SK-N-SH treated with all-trans-retinoic acid at 6 μM for 48 hours (cell line): ENCODE data around the gene THBS3.

ENCODE experiments used
- ATAC-seq: fragments of 200-7000 bp; cut with Tn5 transposase; 3 replicates; pipeline ENCODE4 v1.9.1; 2020; ENCODE audit warnings: mild to moderate bottlenecking, moderate library complexity
- ARNTL ChIP-seq: fragments of 450-650 bp; formaldehyde crosslinking; IDR thresholded peaks from 2 replicates; pipeline ENCODE4 v1.5.0; 2020; ENCODE audit warnings: low read depth, mild to moderate bottlenecking, moderate library complexity, borderline replicate concordance
- BACH2 ChIP-seq: fragments of 250-450 bp; sonication (Bioruptor Pico); IDR thresholded peaks from 2 replicates; pipeline ENCODE4 v1.9.0; 2021; ENCODE audit warnings: mild to moderate bottlenecking, borderline replicate concordance
- CSDC2 ChIP-seq: fragments of 250-450 bp; sonication (Bioruptor Pico); IDR thresholded peaks from 2 replicates; pipeline ENCODE4 v1.5.0; 2020; ENCODE audit warnings: mild to moderate bottlenecking, moderate library complexity
- ESRRG ChIP-seq: fragments of 250-450 bp; sonication (Bioruptor Pico); IDR thresholded peaks from 2 replicates; pipeline ENCODE4 v1.6.1; 2021; ENCODE audit warnings: mild to moderate bottlenecking
- GLIS3 ChIP-seq: fragments of 250-450 bp; sonication (Bioruptor Pico); IDR thresholded peaks from 2 replicates; pipeline ENCODE4 v1.5.0; 2020; ENCODE audit warnings: mild to moderate bottlenecking, moderate library complexity
- ISL1 ChIP-seq: fragments of 250-450 bp; sonication (Bioruptor Pico); IDR thresholded peaks from 2 replicates; pipeline ENCODE4 v2.1.2; 2022; ENCODE audit warnings: mild to moderate bottlenecking, moderate library complexity
- OSR1 ChIP-seq: fragments of 250-450 bp; sonication (Bioruptor Pico); IDR thresholded peaks from 2 replicates; pipeline ENCODE4 v1.8.0; 2022; ENCODE audit warnings: moderate library complexity, mild to moderate bottlenecking, inconsistent platforms
- PPARA ChIP-seq: fragments of 250-450 bp; sonication (Bioruptor Pico); IDR thresholded peaks from 2 replicates; pipeline ENCODE4 v1.5.0; 2020; ENCODE audit warnings: mild to moderate bottlenecking, borderline replicate concordance
- RARB ChIP-seq: fragments of 250-450 bp; sonication (Bioruptor Pico); IDR thresholded peaks from 2 replicates; pipeline ENCODE4 v1.8.0; 2021; ENCODE audit warnings: mild to moderate bottlenecking, moderate library complexity
- SNAI2 ChIP-seq: fragments of 250-450 bp; sonication (Bioruptor Pico); IDR thresholded peaks from 2 replicates; pipeline ENCODE4 v1.5.0; 2020; ENCODE audit warnings: mild to moderate bottlenecking, moderate library complexity
- TCF4 ChIP-seq: fragments of 250-450 bp; sonication (Bioruptor Pico); IDR thresholded peaks from 2 replicates; pipeline ENCODE4 v1.8.0; 2021; ENCODE audit warnings: mild to moderate bottlenecking, moderate library complexity, borderline replicate concordance
- ZC3H10 ChIP-seq: fragments of 250-450 bp; sonication (Bioruptor Pico); IDR thresholded peaks from 2 replicates; pipeline ENCODE4 v1.5.1; 2021; ENCODE audit warnings: mild to moderate bottlenecking, moderate library complexity
- ZFP30 ChIP-seq: fragments of 450-650 bp; formaldehyde crosslinking; IDR thresholded peaks from 2 replicates; pipeline ENCODE4 v1.5.0; 2022; ENCODE audit warnings: mild to moderate bottlenecking, moderate library complexity
- ZNF565 ChIP-seq: fragments of 450-650 bp; formaldehyde crosslinking; conservative IDR thresholded peaks from 2 replicates; pipeline ENCODE4 v1.5.0; 2020; ENCODE audit warnings: low read depth, mild to moderate bottlenecking, moderate library complexity
- ZNF70 ChIP-seq: fragments of 450-650 bp; formaldehyde crosslinking; IDR thresholded peaks from 2 replicates; pipeline ENCODE4 v1.5.0; 2020; ENCODE audit warnings: mild to moderate bottlenecking, moderate library complexity
- ZNF8 ChIP-seq: fragments of 450-650 bp; formaldehyde crosslinking; IDR thresholded peaks from 2 replicates; pipeline ENCODE4 v1.5.0; 2020; ENCODE audit warnings: mild to moderate bottlenecking, moderate library complexity
- TF ChIP-seq, protein P1 (sequence below): fragments of 250-450 bp; sonication (Bioruptor Pico); IDR thresholded peaks from 2 replicates; pipeline ENCODE4 v1.5.0; 2020; ENCODE audit warnings: mild to moderate bottlenecking, moderate library complexity
- TF ChIP-seq, protein P2 (sequence below): fragments of 250-450 bp; sonication (Bioruptor Pico); IDR thresholded peaks from 2 replicates; pipeline ENCODE4 v1.8.0; 2021; ENCODE audit warnings: low read depth, mild to moderate bottlenecking, moderate library complexity, borderline replicate concordance
- TF ChIP-seq, protein P3 (sequence below): fragments of 250-450 bp; sonication (Bioruptor Pico); IDR thresholded peaks from 2 replicates; pipeline ENCODE4 v1.5.1; 2020; ENCODE audit warnings: low read depth, mild to moderate bottlenecking, moderate library complexity
- TF ChIP-seq, protein P4 (sequence below): fragments of 250-450 bp; sonication (Bioruptor Pico); IDR thresholded peaks from 2 replicates; pipeline ENCODE4 v1.5.1; 2021; ENCODE audit warnings: mild to moderate bottlenecking, moderate library complexity
- TF ChIP-seq, protein P5 (sequence below): fragments of 250-450 bp; sonication (Bioruptor Pico); IDR thresholded peaks from 2 replicates; pipeline ENCODE4 v1.8.0; 2020; ENCODE audit warnings: mild to moderate bottlenecking, moderate library complexity, borderline replicate concordance

Gene THBS3

DNA sequence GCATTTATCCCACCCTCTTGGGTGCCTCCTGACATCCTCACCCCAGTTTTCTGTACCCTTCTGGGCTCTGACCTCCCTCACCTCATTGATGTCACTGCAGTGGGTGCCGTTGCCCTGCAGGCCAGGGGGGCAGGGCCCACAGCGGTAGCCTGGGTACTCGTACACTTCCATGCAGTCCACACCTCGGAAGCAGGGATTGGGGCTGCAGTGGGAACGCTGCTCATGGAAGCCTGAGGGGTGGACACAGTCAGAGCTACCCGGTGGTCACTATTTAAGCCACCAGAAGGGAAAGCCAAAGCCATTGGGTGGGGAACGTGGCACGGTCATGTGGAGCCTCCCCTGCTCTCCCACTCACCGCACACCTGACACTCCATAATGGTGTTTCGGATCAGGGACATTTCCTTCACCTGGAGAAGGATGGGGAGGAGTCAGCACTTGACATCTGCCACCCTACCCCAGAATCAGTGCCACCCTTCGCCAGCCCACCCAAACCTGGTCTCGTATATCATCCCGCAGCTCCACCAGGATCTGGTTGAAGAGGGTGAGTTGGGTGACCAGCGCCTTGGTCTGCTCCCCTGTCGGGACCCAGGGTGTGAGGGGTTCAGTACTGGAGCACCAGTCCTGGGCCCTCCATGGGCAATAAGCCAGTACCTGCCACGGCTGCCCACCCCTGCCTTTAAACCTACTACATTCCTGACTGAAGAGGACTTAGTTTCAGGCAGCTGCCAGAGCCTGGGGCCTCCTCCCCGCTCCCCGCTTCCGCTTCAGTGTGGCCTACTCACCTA is 4.8 kb downstream of the THBS3 start:
- no peak for ATAC-seq

DNA sequence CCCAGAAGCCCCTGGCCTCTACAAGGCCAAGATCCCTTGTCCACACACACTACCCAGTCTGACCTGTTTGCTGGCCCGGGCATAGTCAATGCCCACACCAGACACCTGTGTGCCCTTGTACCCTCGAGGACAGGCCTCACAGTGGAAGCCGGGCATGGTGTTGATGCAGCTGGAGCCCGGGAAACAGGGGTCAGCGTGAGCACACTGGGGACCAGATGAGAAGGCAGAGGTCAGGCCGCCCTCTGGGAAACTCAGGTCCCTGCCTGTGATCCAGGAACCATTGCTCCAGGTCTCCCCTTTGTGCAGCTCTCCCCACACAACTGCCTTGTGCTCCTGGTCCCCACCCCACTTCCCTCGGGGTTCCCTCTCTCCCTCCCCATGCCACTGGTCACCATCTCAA is 5.5 kb downstream of the THBS3 start:
- TF ChIP-seq ESRRG (CRISPR knock-in tag) = no peak
- TF ChIP-seq ISL1 (CRISPR knock-in tag) = no peak
- no peak for TF ChIP-seq ARNTL
- TF ChIP-seq, all 23 proteins: peak for 0
- no peak for ATAC-seq

More for the DNA sequence above, 4.8 kb downstream of the THBS3 start:
- TF ChIP-seq GLIS3 (CRISPR knock-in tag) (no peak), ZNF8 (CRISPR knock-in tag) (no peak), ESRRG (CRISPR knock-in tag) (no peak), ZC3H10 (no peak), TCF4 (no peak), ZFP30 (no peak), CSDC2 (no peak), BACH2 (CRISPR knock-in tag) (no peak), OSR1 (CRISPR knock-in tag) (no peak), PPARA (CRISPR knock-in tag) (no peak), SNAI2 (CRISPR knock-in tag) (no peak), ARNTL (no peak), ZNF565 (CRISPR knock-in tag) (no peak), ISL1 (CRISPR knock-in tag) (no peak), RARB (no peak), ZNF70 (CRISPR knock-in tag) (no peak)
- TF ChIP-seq, protein P1, sequence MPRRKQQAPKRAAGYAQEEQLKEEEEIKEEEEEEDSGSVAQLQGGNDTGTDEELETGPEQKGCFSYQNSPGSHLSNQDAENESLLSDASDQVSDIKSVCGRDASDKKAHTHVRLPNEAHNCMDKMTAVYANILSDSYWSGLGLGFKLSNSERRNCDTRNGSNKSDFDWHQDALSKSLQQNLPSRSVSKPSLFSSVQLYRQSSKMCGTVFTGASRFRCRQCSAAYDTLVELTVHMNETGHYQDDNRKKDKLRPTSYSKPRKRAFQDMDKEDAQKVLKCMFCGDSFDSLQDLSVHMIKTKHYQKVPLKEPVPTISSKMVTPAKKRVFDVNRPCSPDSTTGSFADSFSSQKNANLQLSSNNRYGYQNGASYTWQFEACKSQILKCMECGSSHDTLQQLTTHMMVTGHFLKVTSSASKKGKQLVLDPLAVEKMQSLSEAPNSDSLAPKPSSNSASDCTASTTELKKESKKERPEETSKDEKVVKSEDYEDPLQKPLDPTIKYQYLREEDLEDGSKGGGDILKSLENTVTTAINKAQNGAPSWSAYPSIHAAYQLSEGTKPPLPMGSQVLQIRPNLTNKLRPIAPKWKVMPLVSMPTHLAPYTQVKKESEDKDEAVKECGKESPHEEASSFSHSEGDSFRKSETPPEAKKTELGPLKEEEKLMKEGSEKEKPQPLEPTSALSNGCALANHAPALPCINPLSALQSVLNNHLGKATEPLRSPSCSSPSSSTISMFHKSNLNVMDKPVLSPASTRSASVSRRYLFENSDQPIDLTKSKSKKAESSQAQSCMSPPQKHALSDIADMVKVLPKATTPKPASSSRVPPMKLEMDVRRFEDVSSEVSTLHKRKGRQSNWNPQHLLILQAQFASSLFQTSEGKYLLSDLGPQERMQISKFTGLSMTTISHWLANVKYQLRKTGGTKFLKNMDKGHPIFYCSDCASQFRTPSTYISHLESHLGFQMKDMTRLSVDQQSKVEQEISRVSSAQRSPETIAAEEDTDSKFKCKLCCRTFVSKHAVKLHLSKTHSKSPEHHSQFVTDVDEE (CRISPR knock-in tag) = no peak
- TF ChIP-seq, protein P2, sequence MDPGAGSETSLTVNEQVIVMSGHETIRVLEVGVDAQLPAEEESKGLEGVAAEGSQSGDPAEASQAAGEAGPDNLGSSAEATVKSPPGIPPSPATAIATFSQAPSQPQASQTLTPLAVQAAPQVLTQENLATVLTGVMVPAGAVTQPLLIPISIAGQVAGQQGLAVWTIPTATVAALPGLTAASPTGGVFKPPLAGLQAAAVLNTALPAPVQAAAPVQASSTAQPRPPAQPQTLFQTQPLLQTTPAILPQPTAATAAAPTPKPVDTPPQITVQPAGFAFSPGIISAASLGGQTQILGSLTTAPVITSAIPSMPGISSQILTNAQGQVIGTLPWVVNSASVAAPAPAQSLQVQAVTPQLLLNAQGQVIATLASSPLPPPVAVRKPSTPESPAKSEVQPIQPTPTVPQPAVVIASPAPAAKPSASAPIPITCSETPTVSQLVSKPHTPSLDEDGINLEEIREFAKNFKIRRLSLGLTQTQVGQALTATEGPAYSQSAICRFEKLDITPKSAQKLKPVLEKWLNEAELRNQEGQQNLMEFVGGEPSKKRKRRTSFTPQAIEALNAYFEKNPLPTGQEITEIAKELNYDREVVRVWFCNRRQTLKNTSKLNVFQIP (CRISPR knock-in tag) = no peak
- TF ChIP-seq, protein P3, sequence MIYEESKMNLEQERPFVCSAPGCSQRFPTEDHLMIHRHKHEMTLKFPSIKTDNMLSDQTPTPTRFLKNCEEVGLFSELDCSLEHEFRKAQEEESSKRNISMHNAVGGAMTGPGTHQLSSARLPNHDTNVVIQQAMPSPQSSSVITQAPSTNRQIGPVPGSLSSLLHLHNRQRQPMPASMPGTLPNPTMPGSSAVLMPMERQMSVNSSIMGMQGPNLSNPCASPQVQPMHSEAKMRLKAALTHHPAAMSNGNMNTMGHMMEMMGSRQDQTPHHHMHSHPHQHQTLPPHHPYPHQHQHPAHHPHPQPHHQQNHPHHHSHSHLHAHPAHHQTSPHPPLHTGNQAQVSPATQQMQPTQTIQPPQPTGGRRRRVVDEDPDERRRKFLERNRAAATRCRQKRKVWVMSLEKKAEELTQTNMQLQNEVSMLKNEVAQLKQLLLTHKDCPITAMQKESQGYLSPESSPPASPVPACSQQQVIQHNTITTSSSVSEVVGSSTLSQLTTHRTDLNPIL (CRISPR knock-in tag) = no peak
- TF ChIP-seq, protein P4, sequence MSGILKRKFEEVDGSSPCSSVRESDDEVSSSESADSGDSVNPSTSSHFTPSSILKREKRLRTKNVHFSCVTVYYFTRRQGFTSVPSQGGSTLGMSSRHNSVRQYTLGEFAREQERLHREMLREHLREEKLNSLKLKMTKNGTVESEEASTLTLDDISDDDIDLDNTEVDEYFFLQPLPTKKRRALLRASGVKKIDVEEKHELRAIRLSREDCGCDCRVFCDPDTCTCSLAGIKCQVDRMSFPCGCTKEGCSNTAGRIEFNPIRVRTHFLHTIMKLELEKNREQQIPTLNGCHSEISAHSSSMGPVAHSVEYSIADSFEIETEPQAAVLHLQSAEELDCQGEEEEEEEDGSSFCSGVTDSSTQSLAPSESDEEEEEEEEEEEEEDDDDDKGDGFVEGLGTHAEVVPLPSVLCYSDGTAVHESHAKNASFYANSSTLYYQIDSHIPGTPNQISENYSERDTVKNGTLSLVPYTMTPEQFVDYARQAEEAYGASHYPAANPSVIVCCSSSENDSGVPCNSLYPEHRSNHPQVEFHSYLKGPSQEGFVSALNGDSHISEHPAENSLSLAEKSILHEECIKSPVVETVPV (CRISPR knock-in tag) = no peak

DNA sequence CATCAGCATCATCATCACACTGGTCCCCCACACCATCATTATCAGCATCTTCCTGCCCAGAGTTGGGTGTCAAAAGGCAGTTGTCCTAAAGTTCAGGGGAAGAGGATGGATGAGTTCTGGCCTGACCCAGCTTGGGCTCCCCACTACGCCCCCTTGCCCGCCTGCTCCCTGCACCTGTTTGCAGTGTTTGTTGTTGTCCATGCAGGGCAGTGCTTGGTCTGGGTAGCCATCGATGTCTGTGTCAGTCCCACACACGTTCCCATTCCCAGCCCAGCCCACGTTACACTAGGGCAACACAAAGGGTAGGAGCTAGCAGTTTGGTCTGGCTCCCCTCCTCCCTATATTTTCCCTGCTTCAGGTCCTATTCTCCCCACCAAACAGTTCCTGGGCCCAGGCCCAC is 6.8 kb downstream of the THBS3 start:
- no peak for TF ChIP-seq ZFP30
- no peak for TF ChIP-seq ZNF8 (CRISPR knock-in tag)
- TF ChIP-seq ZNF70 (CRISPR knock-in tag) = no peak
- TF ChIP-seq, protein P5, sequence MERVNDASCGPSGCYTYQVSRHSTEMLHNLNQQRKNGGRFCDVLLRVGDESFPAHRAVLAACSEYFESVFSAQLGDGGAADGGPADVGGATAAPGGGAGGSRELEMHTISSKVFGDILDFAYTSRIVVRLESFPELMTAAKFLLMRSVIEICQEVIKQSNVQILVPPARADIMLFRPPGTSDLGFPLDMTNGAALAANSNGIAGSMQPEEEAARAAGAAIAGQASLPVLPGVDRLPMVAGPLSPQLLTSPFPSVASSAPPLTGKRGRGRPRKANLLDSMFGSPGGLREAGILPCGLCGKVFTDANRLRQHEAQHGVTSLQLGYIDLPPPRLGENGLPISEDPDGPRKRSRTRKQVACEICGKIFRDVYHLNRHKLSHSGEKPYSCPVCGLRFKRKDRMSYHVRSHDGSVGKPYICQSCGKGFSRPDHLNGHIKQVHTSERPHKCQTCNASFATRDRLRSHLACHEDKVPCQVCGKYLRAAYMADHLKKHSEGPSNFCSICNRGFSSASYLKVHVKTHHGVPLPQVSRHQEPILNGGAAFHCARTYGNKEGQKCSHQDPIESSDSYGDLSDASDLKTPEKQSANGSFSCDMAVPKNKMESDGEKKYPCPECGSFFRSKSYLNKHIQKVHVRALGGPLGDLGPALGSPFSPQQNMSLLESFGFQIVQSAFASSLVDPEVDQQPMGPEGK (CRISPR knock-in tag) = no peak
- TF ChIP-seq TCF4 = no peak
- TF ChIP-seq GLIS3 (CRISPR knock-in tag) = no peak
- TF ChIP-seq RARB = no peak
- TF ChIP-seq, protein P3 (CRISPR knock-in tag) = no peak
- TF ChIP-seq SNAI2 (CRISPR knock-in tag) = no peak
- ATAC-seq = no peak; the same call in 2 of the 3 replicates
